K562 (cell line): ENCODE data around the gene POLR2L. TPM values are rescaled to one million over a fixed set of nuclear protein-coding genes. Genes with fewer than 3 reads are reported as not detected.

ENCODE experiments used
- ATF3 ChIP-seq, 2 experiments: fragments of 450-650 bp in 1 of 2; sonication (generic) in 1 of 2; formaldehyde crosslinking in 1 of 2; IDR thresholded peaks in 1 of 2; conservative IDR thresholded peaks in 1 of 2; 2 replicates each; pipeline versions ENCODE4 v1.6.1 to v1.8.1; 2016 to 2023; ENCODE audit warnings: mild to moderate bottlenecking in 2 of 2, moderate library complexity in 2 of 2, inconsistent platforms in 1 of 2, missing genetic modification reagents in 1 of 2
- BHLHE40 ChIP-seq: IDR thresholded peaks from 2 replicates; pipeline ENCODE4 v1.6.1; 2011; ENCODE audit warnings: low read length, improper control_type of control experiment
- CBFA2T2 ChIP-seq: fragments of 450-650 bp; conservative IDR thresholded peaks from 2 replicates; pipeline ENCODE4 v1.6.1; 2017; ENCODE audit warnings: mild to moderate bottlenecking
- CEBPG ChIP-seq, 3 experiments: fragments of 200-800 bp in 1 of 3; sonication (Bioruptor generic) in 1 of 3; sonication (generic) in 1 of 3; formaldehyde crosslinking in 1 of 3; IDR thresholded peaks in 2 of 3; conservative IDR thresholded peaks in 1 of 3; 2 replicates each; pipeline versions ENCODE4 v1.6.1 to v1.8.0; 2016 to 2022; ENCODE audit warnings: missing compliant biosample characterization in 2 of 3, missing genetic modification characterization in 2 of 3, mild to moderate bottlenecking in 1 of 3, missing genetic modification reagents in 1 of 3
- E2F4 ChIP-seq: sonication (generic); formaldehyde crosslinking; IDR thresholded peaks from 2 replicates; pipeline ENCODE4 v1.8.0; 2022; ENCODE audit warnings: mild to moderate bottlenecking, low read depth, missing genetic modification reagents
- ERF ChIP-seq: fragments of 450-650 bp; formaldehyde crosslinking; IDR thresholded peaks from 2 replicates; pipeline ENCODE4 v1.4.0; 2020; ENCODE audit warnings: mild to moderate bottlenecking, mixed read lengths
- KDM1A ChIP-seq, 2 experiments: fragments of 450-650 bp; IDR thresholded peaks; 2 replicates each; pipeline ENCODE4 v1.6.1; 2016; ENCODE audit warnings: mild to moderate bottlenecking in 2 of 2
- KDM5B ChIP-seq: fragments of 200-600 bp; sonication (generic); IDR thresholded peaks from 2 replicates; pipeline ENCODE4 v1.6.1; 2012; ENCODE audit warnings: low read depth, mild to moderate bottlenecking, moderate library complexity, low read length, control low read depth, inconsistent platforms; ENCODE audit not compliant: insufficient replicate concordance
- OTX1 ChIP-seq: fragments of 450-650 bp; formaldehyde crosslinking; IDR thresholded peaks from 2 replicates; pipeline ENCODE4 v1.4.0; 2022; ENCODE audit warnings: mild to moderate bottlenecking
- PRDM10 ChIP-seq: fragments of 450-650 bp; IDR thresholded peaks from 2 replicates; pipeline ENCODE4 v1.6.1; 2018; ENCODE audit not compliant: partially characterized antibody
- RAD51 ChIP-seq: fragments of 450-650 bp; IDR thresholded peaks from 2 replicates; pipeline ENCODE4 v1.7.1; 2016; ENCODE audit warnings: low read depth, mild to moderate bottlenecking, borderline replicate concordance
- RBM17 ChIP-seq: fragments of 200-400 bp; formaldehyde crosslinking; IDR thresholded peaks from 2 replicates; pipeline ENCODE4 v1.6.1; 2017; ENCODE audit warnings: low read depth, mild to moderate bottlenecking, low read length, borderline replicate concordance
- SMAD4 ChIP-seq: fragments of 250-450 bp; sonication (Bioruptor Pico); conservative IDR thresholded peaks from 2 replicates; pipeline ENCODE4 v1.8.0; 2021; ENCODE audit warnings: inconsistent platforms, mild to moderate bottlenecking, moderate library complexity
- TRIM28 ChIP-seq: fragments of 450-650 bp; IDR thresholded peaks from 2 replicates; pipeline ENCODE4 v1.6.1; 2017
- ZFX ChIP-seq: sonication (generic); formaldehyde crosslinking; IDR thresholded peaks from 2 replicates; pipeline ENCODE4 v1.8.0; 2022; ENCODE audit warnings: mild to moderate bottlenecking, missing genetic modification reagents, moderate library complexity
- ZKSCAN1 ChIP-seq: fragments of 150-350 bp; IDR thresholded peaks from 2 replicates; pipeline ENCODE4 v1.6.1; 2016; ENCODE audit warnings: low read depth, low read length
- ZNF707 ChIP-seq: fragments of 250-450 bp; sonication (Bioruptor Pico); conservative IDR thresholded peaks from 2 replicates; pipeline ENCODE4 v1.8.0; 2022; ENCODE audit warnings: inconsistent platforms, mild to moderate bottlenecking, moderate library complexity
- ZNF79 ChIP-seq: fragments of 250-450 bp; sonication (Bioruptor Pico); IDR thresholded peaks from 2 replicates; pipeline ENCODE4 v1.4.0; 2020; ENCODE audit warnings: low read depth, mild to moderate bottlenecking, moderate library complexity
- polyA plus RNA-seq, 8 experiments: library from polyadenylated mRNA; depleted of rRNA in 4 of 8; stranded (reverse) in 5 of 8; unstranded in 3 of 8; fragments of >200 nt; fragmentation: Nextera tagmentation in 2 of 8; fragmentation: Illumina TruSeq in 1 of 8; extraction: Ambion mirVana in 2 of 8; extraction: Trizol in 1 of 8; gene quantifications; 2 replicates each; pipeline versions ENCODE4 v1.2.1 to v1.2.3, GENCODE V29; 2011 to 2014; ENCODE audit warnings: inconsistent platforms in 1 of 8, missing spikeins in 1 of 8
- total RNA-seq, 7 experiments: library from RNA; depleted of rRNA in 6 of 7; stranded (reverse); fragments of >200 nt in 6 of 7; fragmentation: Illumina TruSeq in 2 of 7; extraction: Trizol in 2 of 7; gene quantifications; 2 replicates each; pipeline versions ENCODE4 v1.2.1 to v1.2.3, GENCODE V29; 2011 to 2021; ENCODE audit warnings: low replicate concordance in 1 of 7
- TF ChIP-seq, protein P1 (sequence below): IDR thresholded peaks from 2 replicates; pipeline ENCODE4 v1.6.1; 2011; ENCODE audit warnings: borderline replicate concordance, low read depth, mild to moderate bottlenecking, moderate library complexity, low read length; ENCODE audit not compliant: insufficient read depth, poor library complexity, severe bottlenecking

Gene POLR2L
- total and polyA plus RNA-seq, 9 of the 15 experiments (the other 6 are each of a cell fraction or from before 2014, with no cell fraction given): 38.3 to 688 (median 108) TPM

GRCh38 chr11:818396-819128 is 23.8 kb downstream of the POLR2L start, which contains the start of gene PNPLA2 (continued):
- TF ChIP-seq PRDM10 (peak; percentile 10), ERF (no peak), KDM1A (IDR thresholded peaks at IDR 0.05) (no peak), ZNF79 (no peak), ZKSCAN1 (no peak), TRIM28 (no peak), ZNF707 (CRISPR knock-in tag) (no peak), CEBPG (CRISPR knock-in tag; IDR thresholded peaks at IDR 0.05) (peak; percentile 62; the same call in 1 of the 2 replicates), CEBPG (tag; conservative IDR thresholded peaks at IDR 0.05 in 1 of 2, IDR thresholded peaks at IDR 0.05 in 1 of 2) (peak; percentile 29 to 41; a peak in 2 of 4 replicates), ATF3 (IDR thresholded peaks at IDR 0.05) (peak; percentile 83), ATF3 (CRISPR knock-in tag; conservative IDR thresholded peaks at IDR 0.05) (no peak), SMAD4 (CRISPR knock-in tag) (no peak; the same call in 1 of the 2 replicates), ZFX (CRISPR knock-in tag) (no peak), E2F4 (CRISPR knock-in tag) (no peak), OTX1 (CRISPR knock-in tag) (no peak), RBM17 (no peak), CBFA2T2 (no peak), BHLHE40 (no peak), RAD51 (no peak), KDM5B (no peak)
- TF ChIP-seq, protein P1, sequence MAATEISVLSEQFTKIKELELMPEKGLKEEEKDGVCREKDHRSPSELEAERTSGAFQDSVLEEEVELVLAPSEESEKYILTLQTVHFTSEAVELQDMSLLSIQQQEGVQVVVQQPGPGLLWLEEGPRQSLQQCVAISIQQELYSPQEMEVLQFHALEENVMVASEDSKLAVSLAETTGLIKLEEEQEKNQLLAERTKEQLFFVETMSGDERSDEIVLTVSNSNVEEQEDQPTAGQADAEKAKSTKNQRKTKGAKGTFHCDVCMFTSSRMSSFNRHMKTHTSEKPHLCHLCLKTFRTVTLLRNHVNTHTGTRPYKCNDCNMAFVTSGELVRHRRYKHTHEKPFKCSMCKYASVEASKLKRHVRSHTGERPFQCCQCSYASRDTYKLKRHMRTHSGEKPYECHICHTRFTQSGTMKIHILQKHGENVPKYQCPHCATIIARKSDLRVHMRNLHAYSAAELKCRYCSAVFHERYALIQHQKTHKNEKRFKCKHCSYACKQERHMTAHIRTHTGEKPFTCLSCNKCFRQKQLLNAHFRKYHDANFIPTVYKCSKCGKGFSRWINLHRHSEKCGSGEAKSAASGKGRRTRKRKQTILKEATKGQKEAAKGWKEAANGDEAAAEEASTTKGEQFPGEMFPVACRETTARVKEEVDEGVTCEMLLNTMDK: no peak
